K562 (cell line): ENCODE data around the gene ATP2A2. TPM values are rescaled to one million over a fixed set of nuclear protein-coding genes. Genes with fewer than 3 reads are reported as not detected.

ENCODE experiments used
- BMI1 ChIP-seq: fragments of 150-350 bp; IDR thresholded peaks from 2 replicates; pipeline ENCODE4 v1.6.1; 2014; ENCODE audit warnings: low read length
- CHD2 ChIP-seq: IDR thresholded peaks from 2 replicates; pipeline ENCODE4 v1.6.1; 2011; ENCODE audit warnings: low read depth, low read length
- CHD4 ChIP-seq: fragments of 200-600 bp; sonication (generic); IDR thresholded peaks from 3 replicates; pipeline ENCODE4 v1.6.1; 2012; ENCODE audit warnings: low read depth, mild to moderate bottlenecking, mixed read lengths, low read length, inconsistent platforms; ENCODE audit not compliant: insufficient read depth, insufficient replicate concordance, poor library complexity, severe bottlenecking
- CHD7 ChIP-seq: fragments of 200-600 bp; sonication (generic); IDR thresholded peaks from one replicate; pipeline ENCODE4 v1.6.1; 2012; ENCODE audit warnings: mild to moderate bottlenecking, low read depth, low read length, inconsistent platforms
- ETS2 ChIP-seq: IDR thresholded peaks from 2 replicates; pipeline ENCODE4 v1.6.1; 2016; ENCODE audit warnings: borderline replicate concordance, missing genetic modification characterization, mild to moderate bottlenecking, moderate library complexity, missing compliant biosample characterization; ENCODE audit not compliant: poor library complexity, severe bottlenecking
- GABPB2 ChIP-seq: fragments of 250-450 bp; sonication (Bioruptor Pico); conservative IDR thresholded peaks from 2 replicates; pipeline ENCODE4 v1.5.1; 2021; ENCODE audit warnings: mild to moderate bottlenecking
- MBD1 ChIP-seq: fragments of 250-450 bp; sonication (Bioruptor Pico); IDR thresholded peaks from 2 replicates; pipeline ENCODE4 v1.8.0; 2022; ENCODE audit warnings: inconsistent platforms
- MCM5 ChIP-seq: fragments of 450-650 bp; IDR thresholded peaks from 2 replicates; pipeline ENCODE4 v1.6.1; 2016; ENCODE audit warnings: low read depth
- NCOA2 ChIP-seq, 2 experiments: fragments of 450-650 bp; IDR thresholded peaks; 2 replicates each; pipeline ENCODE4 v1.6.1; 2018; ENCODE audit warnings: mild to moderate bottlenecking in 2 of 2, moderate library complexity in 1 of 2; ENCODE audit not compliant: partially characterized antibody in 2 of 2
- PYGO2 ChIP-seq: fragments of 450-650 bp; IDR thresholded peaks from 2 replicates; pipeline ENCODE4 v1.6.1; 2016; ENCODE audit warnings: mild to moderate bottlenecking, missing genetic modification characterization, moderate library complexity, missing compliant biosample characterization
- RBM22 ChIP-seq: fragments of 200-400 bp; formaldehyde crosslinking; IDR thresholded peaks from 2 replicates; pipeline ENCODE4 v1.6.1; 2018; ENCODE audit warnings: low read length, low read depth; ENCODE audit not compliant: poor library complexity, severe bottlenecking
- SMARCE1 ChIP-seq: fragments of 450-650 bp; IDR thresholded peaks from 2 replicates; pipeline ENCODE4 v1.7.1; 2016; ENCODE audit warnings: mild to moderate bottlenecking
- SOX6 ChIP-seq: fragments of 450-650 bp; IDR thresholded peaks from 2 replicates; pipeline ENCODE4 v1.6.1; 2014; ENCODE audit warnings: mild to moderate bottlenecking
- ZFP36 ChIP-seq: fragments of 150-350 bp; IDR thresholded peaks from 2 replicates; pipeline ENCODE4 v1.6.1; 2018; ENCODE audit warnings: low read length, low read depth; ENCODE audit not compliant: partially characterized antibody
- ZNF695 ChIP-seq: fragments of 450-650 bp; formaldehyde crosslinking; IDR thresholded peaks from 2 replicates; pipeline ENCODE4 v1.4.0; 2020; ENCODE audit warnings: mild to moderate bottlenecking, moderate library complexity
- polyA plus RNA-seq, 8 experiments: library from polyadenylated mRNA; depleted of rRNA in 4 of 8; stranded (reverse) in 5 of 8; unstranded in 3 of 8; fragments of >200 nt; fragmentation: Nextera tagmentation in 2 of 8; fragmentation: Illumina TruSeq in 1 of 8; extraction: Ambion mirVana in 2 of 8; extraction: Trizol in 1 of 8; gene quantifications; 2 replicates each; pipeline versions ENCODE4 v1.2.1 to v1.2.3, GENCODE V29; 2011 to 2014; ENCODE audit warnings: inconsistent platforms in 1 of 8, missing spikeins in 1 of 8
- total RNA-seq, 7 experiments: library from RNA; depleted of rRNA in 6 of 7; stranded (reverse); fragments of >200 nt in 6 of 7; fragmentation: Illumina TruSeq in 2 of 7; extraction: Trizol in 2 of 7; gene quantifications; 2 replicates each; pipeline versions ENCODE4 v1.2.1 to v1.2.3, GENCODE V29; 2011 to 2021; ENCODE audit warnings: low replicate concordance in 1 of 7

Gene ATP2A2
- total and polyA plus RNA-seq, 9 of the 15 experiments (the other 6 are each of a cell fraction or from before 2014, with no cell fraction given), result 5.2 to 205 (median 51.6) TPM

- TF ChIP-seq CHD2 (no peak), CHD7 (no peak), ZNF695 (0 out of 2 replicates have a peak, but pooled peaks have one; percentile 29), SMARCE1 (0 out of 2 replicates have a peak, but pooled peaks have one; percentile 46), MBD1 (CRISPR knock-in tag) (no peak), GABPB2 (CRISPR knock-in tag) (no peak), MCM5 (no peak), SOX6 (no peak), CHD4 (no peak), NCOA2 (IDR thresholded peaks at IDR 0.05; ENCODE audit: partially characterized antibody in 2 of 2) (no peak), ETS2 (tag) (no peak), RBM22 (peak; percentile 93), BMI1 (no peak), ZFP36 (no peak), PYGO2 (tag) (no peak)
Observed at GRCh38 chr12:110281549-110282299, 677 bp downstream of the ATP2A2 start (continued).
